ENCODE data around the gene SUCLG2. TPM values are rescaled to one million over a fixed set of nuclear protein-coding genes. Genes with fewer than 3 reads are reported as not detected.

SUCLG2 gene
- total and polyA plus RNA-seq, 10 of the 15 experiments (the other 5 are each of a cell fraction or from before 2014, with no cell fraction given) = 17.8 to 50.9 (median 37.2) TPM

GRCh38 chr3:67419218-67419529 lies 235.2 kb downstream of the SUCLG2 start (continued):
- TF ChIP-seq WRNIP1 (IDR thresholded peaks at IDR 0.05; ENCODE audit: borderline replicate concordance, low read depth, low read length) (no peak), MTA2 (IDR thresholded peaks at IDR 0.05; ENCODE audit: low read depth) (no peak), KDM1A (IDR thresholded peaks at IDR 0.05; ENCODE audit: borderline replicate concordance) (no peak), BCLAF1 (IDR thresholded peaks at IDR 0.05) (no peak), CHD2 (IDR thresholded peaks at IDR 0.05; ENCODE audit: borderline replicate concordance, low read depth, low read length) (no peak)

GRCh38 chr3:67418426-67419217 lies 235.8 kb downstream of the SUCLG2 start:
- H2AFZ ChIP-seq (ENCODE audit: control insufficient read depth, low read depth, low read length) = no peak overlapping the region
- peaks cover 2% of the 10 kb centered on the region; the same call in 2 of the 3 replicates for H3K9me3 ChIP-seq (replicated peaks; ENCODE audit: control insufficient read depth, insufficient read depth, low read length)
- no peak for DNase-seq (ENCODE audit: low read depth, low spot score)
- in situ Hi-C loops (cut with MboI) = no loop called here
- CTCF ChIA-PET = interaction anchor here (0.5 to 1.3 kb wide), 3 partner anchors 28 to 305 kb away, joined by 3 read pairs; no protein-coding TSS in a partner anchor
- no peak for FAIRE-seq
- no peak overlapping the region for H3K4me2 ChIP-seq (ENCODE audit: control insufficient read depth, insufficient read depth)
- intact Hi-C loops (cut with micrococcal nuclease; ENCODE audit: unreplicated experiment) = no loop called here
- no peak overlapping the region for H3K27ac ChIP-seq (ENCODE audit: control insufficient read depth, insufficient read depth)
- POLR2A ChIA-PET = no interaction called here
- ATAC-seq = no peak
- RAD21 ChIA-PET (ENCODE audit: unreplicated experiment) = no interaction called here
- H3K36me3 ChIP-seq (ENCODE audit: control insufficient read depth in 2 of 2, insufficient read depth in 2 of 2, low read length in 1 of 2) = no peaks in the 10 kb centered on the region
- no peaks in the 10 kb centered on the region for H3K79me2 ChIP-seq (ENCODE audit: control insufficient read depth, insufficient read depth, low read length)
- SMC1A ChIA-PET (ENCODE audit: uncharacterized antibody, unreplicated experiment) = interaction anchor here (1.0 kb wide), 1 partner anchor 10 kb away, joined by 5 read pairs; no protein-coding TSS in a partner anchor
- no TSS peak for BruUV-seq (replicated peaks)
- H3K4me1 ChIP-seq (ENCODE audit: control insufficient read depth, insufficient read depth, low read length) = no peaks in the 10 kb centered on the region
- no peak overlapping the region for H3K9ac ChIP-seq (ENCODE audit: control insufficient read depth, insufficient read depth, low read length)
- no peaks in the 10 kb centered on the region for H4K20me1 ChIP-seq (ENCODE audit: control insufficient read depth, insufficient read depth)
- no peaks in the 10 kb centered on the region for H3K27me3 ChIP-seq (replicated peaks in 1 of 2; ENCODE audit: control insufficient read depth in 2 of 2, insufficient read depth in 2 of 2, low read length in 1 of 2)
- WGBS (ENCODE audit: insufficient coverage, insufficient replicate concordance, low lambda C conversion rate, missing lambda C conversion rate) = 98% methylated on average over 3 of the region's 3 CpGs
- no peak overlapping the region for H3K4me3 ChIP-seq
- no peak for TF ChIP-seq ATF2 (IDR thresholded peaks at IDR 0.05; ENCODE audit: low read length)
- TF ChIP-seq NRF1 (conservative IDR thresholded peaks at IDR 0.05; ENCODE audit: low read depth, low read length) = no peak
- no peak for TF ChIP-seq E4F1 (IDR thresholded peaks at IDR 0.05; ENCODE audit: borderline replicate concordance, partially characterized antibody)
- TF ChIP-seq ELK1 (IDR thresholded peaks at IDR 0.05; ENCODE audit: low read depth, low read length) = no peak
